Liver (tissue), 3 donors: ENCODE measurements around the gene VWA2.

Experiments used
- ATF3 ChIP-seq: IDR thresholded peaks from 2 replicates; pipeline ENCODE4 v1.6.1; 2016; ENCODE audit warnings: antibody characterized with exemption
- FOXA2 ChIP-seq: IDR thresholded peaks from 2 replicates; pipeline ENCODE4 v1.6.1; 2016; ENCODE audit warnings: antibody characterized with exemption
- GABPA ChIP-seq, 2 donors: IDR thresholded peaks in 1 of 2; conservative IDR thresholded peaks in 1 of 2; 2 replicates each; pipeline ENCODE4 v1.6.1; 2016; ENCODE audit warnings: antibody characterized with exemption in 2 of 2, mild to moderate bottlenecking in 1 of 2, moderate library complexity in 1 of 2
- RAD21 ChIP-seq, 2 donors: IDR thresholded peaks; 2 replicates each; pipeline ENCODE4 v1.6.1; 2016; ENCODE audit warnings: antibody characterized with exemption in 2 of 2, mild to moderate bottlenecking in 2 of 2
- REST ChIP-seq: IDR thresholded peaks from 2 replicates; pipeline ENCODE4 v1.6.1; 2016; ENCODE audit warnings: antibody characterized with exemption, mild to moderate bottlenecking
- RXRA ChIP-seq, 2 donors: IDR thresholded peaks; 2 replicates each; pipeline ENCODE4 v1.6.1; 2017 to 2018; ENCODE audit warnings: antibody characterized with exemption in 2 of 2, mild to moderate bottlenecking in 1 of 2
- SP1 ChIP-seq: IDR thresholded peaks from 2 replicates; pipeline ENCODE4 v1.6.1; 2018; ENCODE audit warnings: antibody characterized with exemption, mild to moderate bottlenecking
- YY1 ChIP-seq: IDR thresholded peaks from 2 replicates; pipeline ENCODE4 v1.6.1; 2016; ENCODE audit warnings: antibody characterized with exemption, mild to moderate bottlenecking
- TF ChIP-seq, protein P1 (sequence below): fragments of 150-350 bp; IDR thresholded peaks from 2 replicates; pipeline ENCODE4 v1.5.1; 2017; ENCODE audit warnings: improper control_type of control experiment, low read depth, low read length; ENCODE audit not compliant: missing input control
- TF ChIP-seq, protein P2 (sequence below): IDR thresholded peaks from 2 replicates; pipeline ENCODE4 v1.6.1; 2016; ENCODE audit warnings: antibody characterized with exemption
- donor health status: healthy.
- donor health status: healthy.

DNA sequence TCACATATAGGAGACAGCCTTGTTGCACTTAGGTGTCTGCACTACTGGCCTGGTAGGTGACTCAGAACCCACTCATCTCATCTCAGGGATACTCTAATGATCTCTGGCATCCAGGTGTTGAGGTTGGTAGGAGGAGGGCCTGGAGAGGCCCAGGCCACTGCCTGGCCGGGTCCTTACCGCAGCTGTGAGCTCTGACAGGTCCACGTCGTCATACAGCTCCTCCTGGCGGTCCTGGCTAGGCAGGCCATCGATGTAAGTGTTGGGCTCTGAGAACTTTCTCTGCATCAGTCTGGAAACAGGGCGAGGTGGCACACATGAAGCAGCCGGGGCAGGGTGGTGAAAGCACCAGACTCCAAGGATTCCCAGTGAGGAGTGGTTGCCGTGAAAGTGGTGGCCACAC lies 62.1 kb downstream of the VWA2 start:
- TF ChIP-seq, protein P1, sequence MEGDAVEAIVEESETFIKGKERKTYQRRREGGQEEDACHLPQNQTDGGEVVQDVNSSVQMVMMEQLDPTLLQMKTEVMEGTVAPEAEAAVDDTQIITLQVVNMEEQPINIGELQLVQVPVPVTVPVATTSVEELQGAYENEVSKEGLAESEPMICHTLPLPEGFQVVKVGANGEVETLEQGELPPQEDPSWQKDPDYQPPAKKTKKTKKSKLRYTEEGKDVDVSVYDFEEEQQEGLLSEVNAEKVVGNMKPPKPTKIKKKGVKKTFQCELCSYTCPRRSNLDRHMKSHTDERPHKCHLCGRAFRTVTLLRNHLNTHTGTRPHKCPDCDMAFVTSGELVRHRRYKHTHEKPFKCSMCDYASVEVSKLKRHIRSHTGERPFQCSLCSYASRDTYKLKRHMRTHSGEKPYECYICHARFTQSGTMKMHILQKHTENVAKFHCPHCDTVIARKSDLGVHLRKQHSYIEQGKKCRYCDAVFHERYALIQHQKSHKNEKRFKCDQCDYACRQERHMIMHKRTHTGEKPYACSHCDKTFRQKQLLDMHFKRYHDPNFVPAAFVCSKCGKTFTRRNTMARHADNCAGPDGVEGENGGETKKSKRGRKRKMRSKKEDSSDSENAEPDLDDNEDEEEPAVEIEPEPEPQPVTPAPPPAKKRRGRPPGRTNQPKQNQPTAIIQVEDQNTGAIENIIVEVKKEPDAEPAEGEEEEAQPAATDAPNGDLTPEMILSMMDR: no peak
- TF ChIP-seq YY1 (no peak), RAD21 (IDR thresholded peaks at IDR 0.05) (no peak), RXRA (IDR thresholded peaks at IDR 0.05) (no peak), GABPA (IDR thresholded peaks at IDR 0.05 in 1 of 2, conservative IDR thresholded peaks at IDR 0.05 in 1 of 2) (no peak), ATF3 (no peak), REST (no peak), FOXA2 (no peak), SP1 (no peak)
- TF ChIP-seq, protein P2, sequence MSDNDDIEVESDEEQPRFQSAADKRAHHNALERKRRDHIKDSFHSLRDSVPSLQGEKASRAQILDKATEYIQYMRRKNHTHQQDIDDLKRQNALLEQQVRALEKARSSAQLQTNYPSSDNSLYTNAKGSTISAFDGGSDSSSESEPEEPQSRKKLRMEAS: no peak
